NCI-H69 (cell line): Measurements from ENCODE around the gene WASF3.

Experiments
- DNase-seq: peaks from one replicate; lab custom pipeline; 2025; lab: John Stamatoyannopoulos, UW

WASF3 gene

GRCh38 chr13:26589754-26590153, 32.3 kb downstream of the WASF3 start:
- DNase-seq, result peak; percentile 21

GRCh38 chr13:26590379-26590778, 32.9 kb downstream of the WASF3 start:
- DNase-seq, result no peak

DNA sequence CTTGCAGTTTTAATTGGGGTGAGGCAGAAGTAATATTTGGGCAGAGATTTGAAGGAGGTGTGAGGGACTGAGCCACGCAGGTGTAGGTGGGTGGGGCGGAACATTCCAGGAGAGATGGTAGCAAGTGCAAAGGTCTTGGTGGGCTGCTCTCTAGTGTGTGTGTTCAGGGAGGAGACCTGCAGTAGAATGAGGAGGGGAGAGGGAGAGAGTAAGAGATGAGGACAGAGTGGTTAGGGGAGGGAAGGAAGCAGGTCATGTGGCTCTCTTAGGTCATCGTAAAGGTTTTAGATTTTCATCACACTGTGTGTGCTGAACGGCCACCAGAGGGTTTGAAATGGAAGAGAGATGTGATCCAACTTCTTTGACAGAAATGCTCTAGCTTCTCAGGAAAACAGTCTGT, 33.5 kb downstream of the WASF3 start:
- no peak for DNase-seq

DNA sequence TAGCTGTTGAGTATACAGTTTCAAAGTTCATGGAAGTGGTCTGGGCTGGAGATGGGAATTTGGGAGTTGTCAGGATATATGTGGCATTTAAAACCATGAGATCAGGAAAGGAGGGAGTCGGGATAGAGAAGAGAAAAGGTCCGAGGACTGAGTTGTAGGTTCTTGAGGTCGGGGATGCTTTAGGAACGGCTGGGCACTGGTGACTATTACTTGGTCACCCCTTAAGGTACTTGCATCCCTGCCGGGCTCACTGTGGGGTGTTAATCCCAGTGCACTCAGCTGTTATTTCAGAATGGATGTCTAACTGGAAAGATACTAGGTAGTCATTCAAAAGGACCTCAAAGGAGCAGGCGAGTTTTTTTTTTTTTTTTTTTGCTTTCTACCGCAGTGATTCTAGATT, 34.2 kb downstream of the WASF3 start:
- DNase-seq, result no peak

DNA sequence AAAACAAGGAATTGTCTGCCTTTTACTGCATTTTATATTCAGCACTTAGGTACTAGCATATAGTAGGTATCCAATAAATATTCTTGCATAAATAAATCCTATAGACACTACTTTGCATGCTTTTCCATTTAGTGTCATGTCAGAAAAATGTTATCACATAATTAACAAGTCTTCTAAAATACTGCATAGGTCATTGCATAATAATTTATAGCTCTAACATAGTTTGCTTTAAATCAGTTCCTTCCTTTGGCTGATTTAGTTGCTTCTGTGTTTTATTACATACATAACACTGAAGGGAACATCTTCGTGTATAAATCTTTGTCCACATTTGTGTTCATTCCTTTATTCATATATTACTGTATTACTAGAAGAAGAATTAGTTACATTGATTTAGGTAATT, 36.2 kb downstream of the WASF3 start:
- DNase-seq, result no peak

DNA sequence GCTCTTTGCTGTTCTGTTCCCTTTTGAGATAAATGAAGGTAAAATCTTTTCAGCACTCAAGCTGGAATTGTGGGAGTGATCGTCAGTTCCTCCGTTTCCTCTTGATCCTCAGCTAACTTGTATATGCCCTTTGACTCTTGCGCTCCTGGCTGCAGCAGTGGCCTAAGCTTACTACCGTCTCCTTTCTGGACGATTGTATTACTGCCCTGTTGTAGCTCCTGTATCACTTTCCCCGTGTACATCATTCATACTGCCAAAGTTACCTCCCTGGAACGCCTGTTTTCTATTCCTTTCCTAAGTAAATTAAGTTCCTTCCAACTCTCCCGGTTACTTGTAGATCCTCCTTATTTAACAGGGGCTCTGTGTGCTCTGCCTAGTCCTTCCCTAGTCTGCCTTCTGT, 36.9 kb downstream of the WASF3 start:
- no peak for DNase-seq

DNA sequence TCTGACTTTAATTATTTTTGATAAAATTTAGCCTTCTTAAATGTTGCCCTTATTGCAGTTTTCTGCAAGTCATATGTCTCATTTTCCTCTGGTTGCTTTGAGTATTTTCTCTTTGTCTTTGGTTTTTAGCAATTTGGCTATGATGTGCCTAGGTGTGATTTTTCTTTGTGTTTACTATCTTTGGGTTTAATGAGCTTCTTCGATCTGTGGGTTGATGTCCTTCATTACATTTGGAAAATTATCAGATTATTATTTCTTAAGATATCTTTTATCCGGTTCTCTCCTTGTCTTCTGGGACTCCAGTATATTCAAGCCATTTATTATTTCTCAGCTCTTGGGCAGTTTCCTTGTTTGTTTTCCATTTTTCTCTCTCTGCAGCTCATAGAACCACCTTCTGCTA, 39.0 kb downstream of the WASF3 start:
- no peak for DNase-seq

GRCh38 chr13:26599403-26599802, 41.9 kb downstream of the WASF3 start:
- no peak for DNase-seq

GRCh38 chr13:26599860-26600259, 42.4 kb downstream of the WASF3 start:
- peak; percentile 90 for DNase-seq

- no peak for DNase-seq
Observed at GRCh38 chr13:26600343-26600742, 42.9 kb downstream of the WASF3 start.

GRCh38 chr13:26601669-26602068, 44.2 kb downstream of the WASF3 start:
- peak; percentile 72 for DNase-seq

DNA sequence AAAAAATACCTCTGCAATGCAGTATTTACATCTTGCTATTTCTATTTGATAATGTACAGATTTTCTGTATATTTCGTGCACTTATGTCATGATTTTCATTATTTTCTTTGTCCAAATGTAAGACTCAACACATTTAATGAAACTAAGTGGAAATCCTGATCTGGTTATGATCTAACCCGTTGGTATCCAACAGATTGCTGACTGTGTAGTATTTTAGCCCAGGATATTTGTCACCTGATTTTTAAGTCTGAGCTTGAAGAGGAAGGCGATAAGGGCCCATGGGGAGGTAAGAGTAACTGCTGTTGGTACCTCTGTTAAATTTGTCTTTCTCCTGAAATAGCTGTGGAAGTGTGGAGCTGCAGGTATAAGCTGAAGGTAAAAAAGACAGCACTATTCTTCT, 45.3 kb downstream of the WASF3 start:
- no peak for DNase-seq

DNA sequence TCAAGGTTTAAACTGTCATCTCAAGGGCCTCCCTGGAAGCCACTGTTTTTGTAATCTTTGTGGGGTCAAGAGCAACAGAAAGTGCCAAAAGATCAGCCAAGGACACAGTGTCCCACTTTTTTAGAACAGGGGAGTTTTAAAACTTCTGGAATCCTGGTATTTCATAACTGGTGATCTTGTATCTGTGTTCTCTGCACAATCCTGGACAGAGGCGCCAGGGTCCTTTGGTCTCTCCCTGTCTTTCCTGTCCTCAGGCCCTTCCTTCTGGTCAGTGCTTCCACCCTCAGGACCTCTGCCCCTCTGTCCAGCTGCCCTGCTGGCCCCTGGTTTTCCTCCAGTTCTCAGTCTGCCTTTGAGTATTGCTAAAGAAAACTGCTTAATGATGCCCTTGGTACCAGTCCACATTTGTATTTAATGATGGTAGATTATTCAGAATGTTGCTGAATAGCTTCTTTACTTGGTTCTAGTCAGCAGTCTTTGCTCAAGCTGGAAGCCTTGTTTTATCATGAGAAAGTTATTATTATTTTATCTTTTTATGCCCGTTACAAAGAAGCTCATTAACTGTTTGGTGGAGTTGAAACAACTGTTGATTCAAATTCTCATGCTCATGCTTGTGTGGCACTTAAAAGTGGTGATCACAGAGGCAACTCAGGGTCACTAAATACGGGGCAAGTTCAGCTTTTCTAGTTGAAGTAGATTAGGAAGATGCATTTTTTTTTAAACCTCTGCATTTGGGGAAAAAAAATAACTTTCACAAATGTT, 47.5 kb downstream of the WASF3 start:
- DNase-seq, result no peak

GRCh38 chr13:26605845-26606244, 48.4 kb downstream of the WASF3 start:
- DNase-seq, result peak; percentile 1

DNA sequence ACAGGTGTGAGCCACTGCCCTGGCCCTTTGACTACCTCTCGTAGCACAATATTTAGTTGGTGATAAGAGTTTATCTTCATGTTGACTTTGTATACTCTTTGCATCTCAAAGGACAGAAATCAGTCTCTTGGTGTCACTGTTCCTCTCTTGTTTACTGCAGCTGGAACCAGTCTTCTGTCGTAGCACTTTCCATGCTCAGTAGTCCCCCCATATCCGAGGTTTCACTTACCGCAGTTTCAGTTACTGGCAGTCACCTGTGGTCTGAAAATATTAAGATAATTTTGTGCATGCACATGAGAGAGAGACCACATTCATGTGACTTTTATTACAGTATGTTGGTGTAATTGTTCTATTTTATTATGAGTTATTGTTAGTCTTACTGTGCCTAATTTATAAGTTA, 49.1 kb downstream of the WASF3 start:
- DNase-seq, result no peak

DNA sequence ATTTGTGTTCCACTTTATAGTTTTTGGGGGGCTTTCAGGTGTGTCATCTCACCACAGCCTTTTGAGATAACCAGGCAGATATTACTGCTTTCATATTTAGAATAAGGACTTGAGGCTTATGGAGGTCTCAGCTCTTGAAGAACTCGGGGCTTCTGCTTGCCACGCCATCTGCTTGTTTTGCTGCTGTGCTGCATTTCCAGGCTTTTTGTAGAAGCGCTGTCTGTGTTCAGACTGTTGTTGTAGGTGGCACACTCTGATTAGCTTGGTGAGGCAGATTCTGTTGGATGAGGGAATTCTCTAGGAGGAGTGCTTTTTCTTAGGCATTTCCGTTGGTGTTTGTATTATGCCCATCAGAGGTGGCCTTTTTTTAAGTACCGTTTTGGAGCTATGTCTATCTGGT, 57.2 kb downstream of the WASF3 start:
- no peak for DNase-seq

- DNase-seq, result peak; percentile 30
Observed at GRCh38 chr13:26616126-26616525, 58.6 kb downstream of the WASF3 start.

- DNase-seq, result no peak
Observed at GRCh38 chr13:26618726-26619125, 61.2 kb downstream of the WASF3 start.

GRCh38 chr13:26619358-26619757, 61.9 kb downstream of the WASF3 start:
- no peak for DNase-seq

DNA sequence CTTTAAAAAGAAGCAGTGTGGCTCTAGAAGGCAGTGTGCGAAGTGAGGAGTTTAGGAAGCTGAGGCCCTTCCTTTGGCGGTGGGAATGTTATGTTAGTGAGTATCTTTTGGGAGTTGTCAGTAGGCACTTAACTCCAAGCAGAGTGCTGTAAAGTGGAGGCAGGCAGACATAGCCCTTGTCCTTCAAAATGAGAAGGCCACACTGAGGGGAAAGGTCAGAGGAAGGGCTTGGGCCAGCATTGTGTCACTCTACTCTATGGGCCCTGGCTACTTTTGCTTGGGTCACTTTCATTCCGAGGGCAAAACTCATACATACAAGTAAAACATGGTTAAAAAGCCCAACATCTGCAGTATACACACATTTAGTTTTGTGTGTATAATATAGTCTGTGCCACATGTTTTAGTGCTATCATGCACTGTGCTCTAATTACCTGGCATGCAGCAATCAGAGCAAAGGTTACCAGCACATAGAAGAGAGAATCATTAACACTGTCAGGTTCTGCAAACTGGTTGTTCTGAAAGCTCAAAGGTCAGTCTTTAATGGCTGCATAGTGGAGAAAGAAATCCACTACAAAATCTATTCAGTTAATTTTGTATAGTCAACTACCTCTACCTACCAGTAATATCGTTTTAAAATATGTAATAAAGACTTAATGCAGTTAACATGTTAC, 64.4 kb downstream of the WASF3 start:
- no peak for DNase-seq

DNA sequence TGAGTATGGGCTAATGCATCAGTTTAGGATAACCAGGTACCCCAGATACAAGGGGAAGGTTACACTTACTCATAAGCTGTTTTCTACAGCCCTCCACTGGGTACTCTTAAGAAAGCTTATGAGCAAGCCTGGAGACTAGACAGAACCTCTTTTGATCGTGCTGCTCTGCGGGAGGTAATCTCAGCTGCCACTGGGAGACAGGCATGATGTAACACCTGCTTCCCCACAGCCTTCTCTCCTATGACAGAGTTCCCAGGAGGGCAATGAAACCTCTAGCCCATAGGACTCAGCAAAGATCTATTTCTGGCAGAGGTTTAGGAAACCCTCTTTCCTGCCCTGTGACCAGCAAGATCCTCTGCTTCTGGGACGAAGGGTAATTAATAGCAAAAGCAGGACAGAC, 65.6 kb downstream of the WASF3 start:
- DNase-seq, result no peak

DNA sequence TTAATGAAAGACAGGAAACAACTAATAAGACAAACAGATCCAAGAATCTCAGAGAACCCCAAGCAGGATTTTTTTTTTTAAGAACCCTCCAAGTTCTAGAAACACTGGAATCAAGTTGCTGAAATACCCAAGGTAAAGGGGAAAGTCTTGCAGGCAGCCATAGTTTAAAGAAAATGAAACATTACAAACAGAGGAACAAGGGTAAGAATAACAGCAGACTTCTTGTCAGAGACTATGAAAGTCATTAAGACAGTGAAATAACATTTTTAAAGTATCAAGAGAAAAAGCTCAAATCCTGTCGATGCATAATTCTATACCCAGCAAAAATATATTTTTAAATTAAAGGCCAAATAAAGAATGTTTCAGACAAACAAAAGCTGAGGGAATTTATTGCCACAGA, 67.1 kb downstream of the WASF3 start:
- DNase-seq, result no peak

- DNase-seq, result no peak
Observed at GRCh38 chr13:26626271-26626670, 68.8 kb downstream of the WASF3 start.

GRCh38 chr13:26628706-26629105, 71.2 kb downstream of the WASF3 start:
- peak; percentile 51 for DNase-seq
